Endothelial cell of umbilical vein (primary cell): Measurements from ENCODE around the gene HOXD12. TPM values are rescaled to one million over a fixed set of nuclear protein-coding genes. Genes with fewer than 3 reads are reported as not detected.

ENCODE experiments used
- BruUV-seq: library from RNA; stranded (reverse); fragments of 400-500 nt; replicated peaks from 2 replicates; lab custom pipeline; 2021; lab: Mats Ljungman, UMichigan
- CTCF ChIA-PET: fragments of 300-600, 350-600 bp; sonication (Branson Sonifier 250); formaldehyde crosslinking; loops from one replicate; lab custom pipeline; 2021; ENCODE audit warnings: antibody characterized with exemption, inconsistent platforms; lab: Charles Lee
- POLR2A ChIA-PET: fragments of 300-600, 350-600 bp; sonication (Branson Sonifier 250); formaldehyde crosslinking; loops from one replicate; lab custom pipeline; 2021; ENCODE audit warnings: antibody characterized with exemption, inconsistent platforms; lab: Charles Lee
- DNase-seq: peaks from one replicate; pipeline ENCODE4 v3.0.0-alpha.2; 2011; ENCODE audit warnings: low read depth, low spot score
- FAIRE-seq: peaks from 2 replicates; lab custom pipeline; 2011; peaks lifted over from hg19 to GRCh38; lab: Jason Lieb, UNC
- H2AFZ ChIP-seq: 2 replicates; pipeline ENCODE4 v1.6.0; 2012; ENCODE audit warnings: low read depth, low read length, control low read depth, inconsistent platforms
- H3K27ac ChIP-seq: 2 replicates; pipeline ENCODE4 v1.5.1; 2011; ENCODE audit warnings: low read depth, mild to moderate bottlenecking, control low read depth, low read length, moderate library complexity; ENCODE audit not compliant: insufficient read depth
- H3K27me3 ChIP-seq, 2 experiments: 2 replicates each; pipeline versions ENCODE4 v1.6.0 to v1.6.1; 2011; ENCODE audit warnings: low read length in 2 of 2, mixed read lengths in 1 of 2; ENCODE audit not compliant: control insufficient read depth in 2 of 2, insufficient read depth in 2 of 2
- H3K36me3 ChIP-seq, 2 experiments: 2 replicates in 1 of 2; 3 replicates in 1 of 2; pipeline ENCODE4 v1.5.1; 2011; ENCODE audit warnings: low read length in 2 of 2, mild to moderate bottlenecking in 1 of 2, moderate library complexity in 1 of 2; ENCODE audit not compliant: control insufficient read depth in 2 of 2, insufficient read depth in 2 of 2; ENCODE audit errors: extremely low read depth in 1 of 2
- H3K4me1 ChIP-seq: 3 replicates; pipeline ENCODE4 v1.5.1; 2011; ENCODE audit warnings: mild to moderate bottlenecking, low read length; ENCODE audit not compliant: control insufficient read depth, insufficient read depth; ENCODE audit errors: extremely low read depth
- H3K4me2 ChIP-seq: 2 replicates; pipeline ENCODE4 v1.6.1; 2011; ENCODE audit warnings: low read length, control low read depth, mixed read lengths; ENCODE audit not compliant: insufficient read depth
- H3K4me3 ChIP-seq, 3 experiments: fragments of 200-600 bp in 1 of 3; sonication (generic), shearing (Covaris generic) in 1 of 3; replicated peaks in 1 of 3; 2 replicates each; pipeline ENCODE4 v1.5.1; 2011 to 2016; ENCODE audit warnings: control low read depth in 3 of 3, low read length in 3 of 3, mild to moderate bottlenecking in 2 of 3, inconsistent platforms in 1 of 3, low read depth in 1 of 3, moderate library complexity in 1 of 3; ENCODE audit not compliant: insufficient read depth in 1 of 3
- H3K79me2 ChIP-seq: 2 replicates; pipeline ENCODE4 v1.6.0; 2012; ENCODE audit warnings: low read length, inconsistent platforms; ENCODE audit not compliant: control insufficient read depth, insufficient read depth
- H3K9ac ChIP-seq: replicated peaks from 2 replicates; pipeline ENCODE3; 2011; ENCODE audit warnings: low read length, control low read depth; ENCODE audit not compliant: insufficient read depth; ENCODE audit errors: extremely low read depth
- H3K9me1 ChIP-seq: replicated peaks from 3 replicates; pipeline ENCODE4 v1.6.0; 2011; ENCODE audit warnings: mild to moderate bottlenecking, low read length; ENCODE audit not compliant: control insufficient read depth, insufficient read depth; ENCODE audit errors: extremely low read depth
- H3K9me3 ChIP-seq: replicated peaks from 2 replicates; pipeline ENCODE4 v1.5.1; 2012; ENCODE audit warnings: low read length, inconsistent platforms; ENCODE audit not compliant: control insufficient read depth, insufficient read depth
- H4K20me1 ChIP-seq: replicated peaks from 2 replicates; pipeline ENCODE3; 2011; ENCODE audit warnings: mild to moderate bottlenecking, low read length; ENCODE audit not compliant: control insufficient read depth, insufficient read depth; ENCODE audit errors: extremely low read depth
- CTCF ChIP-seq, 2 donors: IDR thresholded peaks; 1 replicate in 1 of 2; 2 replicates in 1 of 2; pipeline ENCODE4 v1.5.1; 2011; ENCODE audit warnings: low read length in 2 of 2, mild to moderate bottlenecking in 2 of 2, moderate library complexity in 2 of 2, control low read depth in 1 of 2, inconsistent platforms in 1 of 2, low read depth in 1 of 2; ENCODE audit not compliant: insufficient read depth in 1 of 2; ENCODE audit errors: extremely low read depth in 1 of 2
- EZH2 ChIP-seq: IDR thresholded peaks from 2 replicates; pipeline ENCODE4 v1.6.1; 2012; ENCODE audit warnings: borderline replicate concordance, low read depth, mild to moderate bottlenecking, moderate library complexity, low read length, inconsistent platforms; ENCODE audit not compliant: severe bottlenecking
- FOS ChIP-seq: IDR thresholded peaks from 2 replicates; pipeline ENCODE4 v1.6.1; 2011; ENCODE audit warnings: mild to moderate bottlenecking, low read length, moderate library complexity, borderline replicate concordance; ENCODE audit not compliant: insufficient read depth
- GATA2 ChIP-seq: IDR thresholded peaks from 2 replicates; pipeline ENCODE4 v1.7.0; 2011; ENCODE audit warnings: low read depth, mild to moderate bottlenecking, moderate library complexity, mixed read lengths, low read length; ENCODE audit not compliant: insufficient read length, insufficient read depth
- JUN ChIP-seq: IDR thresholded peaks from 2 replicates; pipeline ENCODE4 v1.6.1; 2011; ENCODE audit warnings: borderline replicate concordance, low read depth; ENCODE audit not compliant: insufficient read length, insufficient read depth
- MAX ChIP-seq: IDR thresholded peaks from 2 replicates; pipeline ENCODE4 v1.6.1; 2011; ENCODE audit not compliant: insufficient read depth, insufficient read length
- MYC ChIP-seq: IDR thresholded peaks from one replicate; pipeline ENCODE4 v1.6.1; 2011; ENCODE audit warnings: mild to moderate bottlenecking, low read depth, low read length
- POLR2A ChIP-seq: IDR thresholded peaks from 2 replicates; pipeline ENCODE4 v1.6.1; 2012; ENCODE audit warnings: low read depth, mild to moderate bottlenecking, control low read depth, low read length
- POLR2AphosphoS5 ChIP-seq: IDR thresholded peaks from 2 replicates; pipeline ENCODE4 v1.6.1; 2012; ENCODE audit warnings: low read depth, mild to moderate bottlenecking, control low read depth, low read length, moderate library complexity; ENCODE audit not compliant: insufficient read depth
- dilution Hi-C: fragments of 300-500 bp; cut with MboI; formaldehyde crosslinking; loops from one replicate; pipeline ENCODE4 v1.15.0; 2019; ENCODE audit warnings: low sequenced_read_pairs; ENCODE audit not compliant: extremely low pct_ligation_motif_present
- intact Hi-C: fragments of 100-400 bp; cut with micrococcal nuclease; formaldehyde crosslinking; loops from one replicate; pipeline ENCODE4 v1.10.0; 2022
- polyA plus RNA-seq, 4 experiments: library from polyadenylated mRNA; depleted of rRNA in 3 of 4; stranded (reverse) in 3 of 4; unstranded in 1 of 4; fragments of >200 nt; gene quantifications; 2 replicates each; pipeline versions ENCODE4 v1.2.1 to v1.2.3, GENCODE V29; 2011 to 2012; ENCODE audit warnings: missing spikeins in 1 of 4
- total RNA-seq: library from RNA; stranded (reverse); gene quantifications from 2 replicates; pipeline ENCODE4 v1.2.3, GENCODE V29; 2021

Gene HOXD12
- total and polyA plus RNA-seq, 2 donors (not counting 3 experiments of a cell fraction or from before 2014, with no cell fraction given), result not detected

- Histone ChIP-seq H4K20me1 (no peaks in the 10 kb centered on the region), H3K4me1 (no peaks in the 10 kb centered on the region), H3K27me3 (no peaks in the 10 kb centered on the region), H3K9me1 (no peaks in the 10 kb centered on the region), H3K27ac (no peak overlapping the region), H3K36me3 (peaks cover 2 to 15% of the 10 kb centered on the region in 2 experiments), H3K4me2 (no peak overlapping the region), H2AFZ (no peak overlapping the region), H3K9ac (no peak overlapping the region), H3K9me3 (no peaks in the 10 kb centered on the region), H3K79me2 (peaks cover 49% of the 10 kb centered on the region), H3K4me3 (no peak overlapping the region)
- TF ChIP-seq FOS, result no peak
- TF ChIP-seq GATA2, result no peak
- no peak for TF ChIP-seq MYC
- no peak for TF ChIP-seq POLR2A
- no peak for TF ChIP-seq POLR2AphosphoS5
- TF ChIP-seq EZH2, result no peak
- TF ChIP-seq CTCF (IDR thresholded peaks at IDR 0.05; ENCODE audit: extremely low read depth in 1 of 2, insufficient read depth in 1 of 2, low read depth in 1 of 2, low read length in 2 of 2), result no peak
- no peak for TF ChIP-seq JUN
- TF ChIP-seq MAX, result no peak
- BruUV-seq, result no TSS peak
- FAIRE-seq (no peak), DNase-seq (no peak)
- intact Hi-C loops, result no loop called here
- dilution Hi-C loops, result loop anchor here (25.0 kb wide), 1 partner anchor 489 kb away; no protein-coding TSS in a partner anchor
- ChIA-PET POLR2A (no interaction called here), CTCF (interaction anchor here (0.6 to 1.5 kb wide), 2 partner anchors 307 to 504 kb away, joined by 3 to 7 read pairs; no protein-coding TSS in a partner anchor)
Observed at GRCh38 chr2:176147800-176148496, 48.4 kb downstream of the HOXD12 start.
